Thyroid gland (tissue), 4 donors: ENCODE data around the gene SH3BGRL3. TPM values are rescaled to one million over a fixed set of nuclear protein-coding genes. Genes with fewer than 3 reads are reported as not detected.
"Not testable (repeated sequence)": the region's sequence is repeated elsewhere in the genome, so short reads cannot be mapped to it uniquely, and the experiment has no call there.

Source experiments
- DNase-seq, 2 donors: peaks; one replicate each; pipeline ENCODE4 v3.0.0-alpha.2; 2019
- H3K27ac ChIP-seq, 3 donors: fragments of 200-600 bp; sonication (generic); 1 replicate in 2 of 3; 2 replicates in 1 of 3; pipeline ENCODE4 v1.5.1; 2016 to 2019; ENCODE audit warnings: mild to moderate bottlenecking in 1 of 3, moderate library complexity in 1 of 3
- H3K27me3 ChIP-seq: fragments of 200-600 bp; sonication (generic); one replicate; pipeline ENCODE4 v1.5.1; 2019
- H3K36me3 ChIP-seq, 2 donors: fragments of 200-600 bp; sonication (generic); one replicate each; pipeline ENCODE4 v1.5.1; 2016 to 2019
- H3K4me1 ChIP-seq, 2 donors: fragments of 200-600 bp; sonication (generic); one replicate each; pipeline ENCODE4 v1.5.1; 2017 to 2019
- H3K4me3 ChIP-seq, 3 donors: fragments of 200-600 bp; sonication (generic); replicated peaks in 1 of 3; 1 replicate in 2 of 3; 2 replicates in 1 of 3; pipeline ENCODE4 v1.5.1; 2016; ENCODE audit warnings: mild to moderate bottlenecking in 1 of 3
- H3K9me3 ChIP-seq: fragments of 200-600 bp; sonication (generic); one replicate; pipeline ENCODE4 v1.5.1; 2017
- CTCF ChIP-seq, 6 experiments: fragments of 200-600 bp in 3 of 6; fragments of 450-650 bp in 3 of 6; sonication (generic) in 3 of 6; IDR thresholded peaks; one replicate each; pipeline ENCODE4 v1.5.1; 2016 to 2019; ENCODE audit warnings: antibody characterized with exemption in 6 of 6, mild to moderate bottlenecking in 2 of 6, inconsistent platforms in 1 of 6, moderate library complexity in 1 of 6
- POLR2A ChIP-seq, 2 donors: fragments of 450-650 bp; IDR thresholded peaks; one replicate each; pipeline ENCODE4 v1.6.1; 2017; ENCODE audit warnings: antibody characterized with exemption in 2 of 2, mild to moderate bottlenecking in 2 of 2, moderate library complexity in 1 of 2
- WGBS, 2 donors: methylation state at CpG; one replicate each; pipeline ENCODE4 v1.1.5; 2017; 5-methylcytosine and 5-hydroxymethylcytosine counted together
- intact Hi-C: fragments of 100-400 bp; cut with DNase I; formaldehyde crosslinking; loops from one replicate; pipeline ENCODE4 v1.15.1; 2023
- total RNA-seq, 4 donors: library from RNA; depleted of rRNA; stranded (reverse); fragments of >200 nt; gene quantifications; one replicate each; pipeline ENCODE4 v1.2.3, GENCODE V29; 2016

The SH3BGRL3 gene
- 10 to 100 TPM; 18.8 to 58.2 (median 37.4) TPM for total RNA-seq

- intact Hi-C loops = loop anchor here (5.0 kb wide), 1 partner anchor 43 kb away; no protein-coding TSS in a partner anchor
- H3K4me1 ChIP-seq = peaks cover 23 to 67% of the 10 kb centered on the region in 2 donors
- WGBS, 2 donors = 3 to 6% methylated on average over 20 to 51 of the region's 66 CpGs
- peak within 1 kb of the TSS; percentile 77 to 78 (median 78) for H3K4me3 ChIP-seq
- peaks cover 6 to 7% of the 10 kb centered on the region in 2 donors for H3K36me3 ChIP-seq
- H3K27ac ChIP-seq = peak within 1 kb of the TSS; percentile 85 to 96 (median 89)
- TF ChIP-seq POLR2A (IDR thresholded peaks at IDR 0.05) (peak; percentile 75 to 89), CTCF (IDR thresholded peaks at IDR 0.05) (peak in 3 of 6 experiments; percentile 19 to 45 (median 32))
- no peaks in the 10 kb centered on the region for H3K27me3 ChIP-seq
- peak; percentile 88 for DNase-seq
- H3K9me3 ChIP-seq = no peaks in the 10 kb centered on the region
Measured at GRCh38 chr1:26279456-26280332, at the start of gene SH3BGRL3. TSS of gene SH3BGRL3 (plus strand) at chr1:26280086. CDS start at chr1:26280156, 70 bp downstream.

GRCh38 chr1:26230682-26231081, 49.2 kb upstream of the SH3BGRL3 start:
- 91 to 94% methylated on average over 2 of the region's 2 CpGs for WGBS, 2 donors
- H3K4me1 ChIP-seq = peaks cover 12 to 13% of the 10 kb centered on the region in 2 donors
- not testable (repeated sequence) for H3K27me3 ChIP-seq, H3K9me3 ChIP-seq, H3K27ac ChIP-seq, H3K4me3 ChIP-seq, H3K36me3 ChIP-seq, DNase-seq
- intact Hi-C loops = loop anchor here (5.0 kb wide), 1 partner anchor 58 kb away; the partner anchor contains the start of gene ZNF593OS

DNA sequence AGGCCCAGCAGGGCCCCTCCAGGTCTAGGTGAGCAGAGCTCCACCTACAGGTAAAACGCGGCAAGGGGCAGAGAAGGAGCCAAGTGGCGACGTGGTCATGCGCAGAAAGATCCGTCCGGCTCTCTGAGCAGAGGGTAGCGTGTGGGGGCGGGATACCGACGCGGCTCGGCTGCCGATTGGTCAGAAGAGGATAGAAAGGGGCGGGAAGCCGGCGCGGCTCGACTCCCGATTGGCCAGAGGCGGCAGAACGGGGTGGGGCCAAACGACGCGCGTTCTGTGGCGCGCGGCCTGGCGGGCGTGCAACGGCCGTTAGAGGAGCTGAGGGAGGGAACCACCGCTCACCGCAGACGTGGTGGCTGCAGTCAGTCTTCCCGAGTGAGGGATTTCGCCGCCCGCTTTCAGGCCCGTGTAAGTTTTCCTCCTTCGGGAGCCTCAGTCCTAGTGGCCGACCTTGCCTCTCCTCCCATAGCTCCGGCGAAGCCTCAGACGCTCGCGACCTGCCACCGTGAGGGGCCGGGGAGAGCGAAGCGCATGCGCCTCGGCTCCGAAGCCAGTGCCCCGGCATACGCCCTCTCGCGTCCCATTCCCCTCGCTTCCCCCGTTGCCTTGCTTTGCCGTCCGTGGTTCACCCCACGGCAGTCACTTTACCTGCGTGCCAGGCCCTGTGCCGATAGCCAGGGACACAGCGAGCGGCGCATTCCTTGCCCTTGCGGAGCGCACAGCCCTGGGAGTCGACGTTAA, 45.8 kb upstream of the SH3BGRL3 start, which contains the start of gene CEP85:
CEP85 (plus strand) TSS at position 298 of the 741 bp plus-strand sequence. CDS start 5,584 bp downstream, outside the sequence.
- DNase-seq = peak; percentile 97 to 98
- Histone ChIP-seq H3K4me3 (peak within 1 kb of the TSS; percentile 31 to 73 (median 43)), H3K36me3 (no peaks in the 10 kb centered on the region), H3K4me1 (peaks cover 15 to 20% of the 10 kb centered on the region in 2 donors), H3K27ac (peak within 1 kb of the TSS; percentile 64 to 95 (median 88)), H3K9me3 (no peaks in the 10 kb centered on the region), H3K27me3 (no peaks in the 10 kb centered on the region)
- WGBS, 2 donors = 1% methylated on average over 29 to 48 of the region's 73 CpGs
- intact Hi-C loops = loop anchor here (5.0 kb wide), 1 partner anchor 62 kb away; the partner anchor contains the start of gene ZNF593OS
- TF ChIP-seq CTCF (IDR thresholded peaks at IDR 0.05) (peak; percentile 53 to 95 (median 86)), POLR2A (IDR thresholded peaks at IDR 0.05) (peak in 1 of 2 donors; percentile 98)

DNA sequence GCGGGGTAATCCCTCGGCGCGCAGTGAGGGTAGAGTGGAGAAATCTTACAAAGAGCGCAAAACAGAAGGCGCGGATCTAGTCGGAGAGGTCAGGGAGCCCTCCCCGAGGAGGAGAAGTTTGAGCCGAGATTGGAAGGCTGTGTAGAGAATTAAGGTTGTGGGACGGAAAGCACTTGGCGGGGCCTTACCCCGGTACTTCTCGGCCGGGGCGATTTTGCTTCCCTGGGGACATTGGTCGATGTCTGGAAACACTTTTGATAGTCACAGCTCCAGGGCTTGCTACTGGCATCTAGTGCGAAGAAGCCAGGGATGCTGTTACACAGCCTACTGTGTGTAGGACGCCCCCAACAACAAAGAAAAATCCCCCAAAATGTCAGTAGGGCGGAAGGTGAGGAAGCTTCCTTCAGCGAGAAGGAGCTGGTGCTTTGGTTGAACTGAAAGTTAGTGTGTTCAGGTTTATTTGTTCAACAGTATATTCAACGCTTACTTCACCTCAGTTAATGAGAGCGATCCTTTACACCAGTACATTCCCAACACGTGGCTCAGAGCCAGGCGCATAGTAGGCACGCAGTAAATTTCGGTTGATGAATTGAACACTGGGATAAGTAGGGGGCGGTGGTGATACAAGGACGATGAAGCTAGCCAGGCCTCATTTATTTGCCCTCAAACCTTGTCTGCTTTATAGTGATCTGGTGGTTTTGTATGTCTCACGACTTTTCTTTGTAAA, 45.1 kb upstream of the SH3BGRL3 start:
- Histone ChIP-seq H3K36me3 (no peaks in the 10 kb centered on the region), H3K9me3 (no peaks in the 10 kb centered on the region), H3K27me3 (no peaks in the 10 kb centered on the region), H3K4me1 (peaks cover 15 to 20% of the 10 kb centered on the region in 2 donors), H3K27ac (peak overlapping the region; percentile 64 to 95 (median 88)), H3K4me3 (peak overlapping the region; percentile 31 to 73 (median 43))
- WGBS, 2 donors = 4 to 5% methylated on average over 30 of the region's 30 CpGs
- TF ChIP-seq CTCF (IDR thresholded peaks at IDR 0.05) = no peak
- no peak for TF ChIP-seq POLR2A (IDR thresholded peaks at IDR 0.05)
- DNase-seq = no peak
- intact Hi-C loops = loop anchor here (5.0 kb wide), 1 partner anchor 63 kb away; the partner anchor contains the start of gene ZNF593OS
